Endothelial cell of umbilical vein (primary cell): ENCODE data around the gene RAI2. TPM values are rescaled to one million over a fixed set of nuclear protein-coding genes. Genes with fewer than 3 reads are reported as not detected.

Experiments
- BruUV-seq: library from RNA; stranded (reverse); fragments of 400-500 nt; replicated peaks from 2 replicates; lab custom pipeline; 2021; lab: Mats Ljungman, UMichigan
- CTCF ChIA-PET: fragments of 300-600, 350-600 bp; sonication (Branson Sonifier 250); formaldehyde crosslinking; loops from one replicate; lab custom pipeline; 2021; ENCODE audit warnings: antibody characterized with exemption, inconsistent platforms; lab: Charles Lee
- POLR2A ChIA-PET: fragments of 300-600, 350-600 bp; sonication (Branson Sonifier 250); formaldehyde crosslinking; loops from one replicate; lab custom pipeline; 2021; ENCODE audit warnings: antibody characterized with exemption, inconsistent platforms; lab: Charles Lee
- DNase-seq: peaks from one replicate; pipeline ENCODE4 v3.0.0-alpha.2; 2011; ENCODE audit warnings: low read depth, low spot score
- FAIRE-seq: peaks from 2 replicates; lab custom pipeline; 2011; peaks lifted over from hg19 to GRCh38; lab: Jason Lieb, UNC
- H2AFZ ChIP-seq: 2 replicates; pipeline ENCODE4 v1.6.0; 2012; ENCODE audit warnings: low read depth, low read length, control low read depth, inconsistent platforms
- H3K27ac ChIP-seq: 2 replicates; pipeline ENCODE4 v1.5.1; 2011; ENCODE audit warnings: low read depth, mild to moderate bottlenecking, control low read depth, low read length, moderate library complexity; ENCODE audit not compliant: insufficient read depth
- H3K27me3 ChIP-seq, 2 experiments: 2 replicates each; pipeline versions ENCODE4 v1.6.0 to v1.6.1; 2011; ENCODE audit warnings: low read length in 2 of 2, mixed read lengths in 1 of 2; ENCODE audit not compliant: control insufficient read depth in 2 of 2, insufficient read depth in 2 of 2
- H3K36me3 ChIP-seq, 2 experiments: 2 replicates in 1 of 2; 3 replicates in 1 of 2; pipeline ENCODE4 v1.5.1; 2011; ENCODE audit warnings: low read length in 2 of 2, mild to moderate bottlenecking in 1 of 2, moderate library complexity in 1 of 2; ENCODE audit not compliant: control insufficient read depth in 2 of 2, insufficient read depth in 2 of 2; ENCODE audit errors: extremely low read depth in 1 of 2
- H3K4me1 ChIP-seq: 3 replicates; pipeline ENCODE4 v1.5.1; 2011; ENCODE audit warnings: mild to moderate bottlenecking, low read length; ENCODE audit not compliant: control insufficient read depth, insufficient read depth; ENCODE audit errors: extremely low read depth
- H3K4me2 ChIP-seq: 2 replicates; pipeline ENCODE4 v1.6.1; 2011; ENCODE audit warnings: low read length, control low read depth, mixed read lengths; ENCODE audit not compliant: insufficient read depth
- H3K4me3 ChIP-seq, 3 experiments: fragments of 200-600 bp in 1 of 3; sonication (generic), shearing (Covaris generic) in 1 of 3; replicated peaks in 1 of 3; 2 replicates each; pipeline ENCODE4 v1.5.1; 2011 to 2016; ENCODE audit warnings: control low read depth in 3 of 3, low read length in 3 of 3, mild to moderate bottlenecking in 2 of 3, inconsistent platforms in 1 of 3, low read depth in 1 of 3, moderate library complexity in 1 of 3; ENCODE audit not compliant: insufficient read depth in 1 of 3
- H3K79me2 ChIP-seq: 2 replicates; pipeline ENCODE4 v1.6.0; 2012; ENCODE audit warnings: low read length, inconsistent platforms; ENCODE audit not compliant: control insufficient read depth, insufficient read depth
- H3K9ac ChIP-seq: replicated peaks from 2 replicates; pipeline ENCODE3; 2011; ENCODE audit warnings: low read length, control low read depth; ENCODE audit not compliant: insufficient read depth; ENCODE audit errors: extremely low read depth
- H3K9me1 ChIP-seq: replicated peaks from 3 replicates; pipeline ENCODE4 v1.6.0; 2011; ENCODE audit warnings: mild to moderate bottlenecking, low read length; ENCODE audit not compliant: control insufficient read depth, insufficient read depth; ENCODE audit errors: extremely low read depth
- H3K9me3 ChIP-seq: replicated peaks from 2 replicates; pipeline ENCODE4 v1.5.1; 2012; ENCODE audit warnings: low read length, inconsistent platforms; ENCODE audit not compliant: control insufficient read depth, insufficient read depth
- H4K20me1 ChIP-seq: replicated peaks from 2 replicates; pipeline ENCODE3; 2011; ENCODE audit warnings: mild to moderate bottlenecking, low read length; ENCODE audit not compliant: control insufficient read depth, insufficient read depth; ENCODE audit errors: extremely low read depth
- CTCF ChIP-seq, 2 donors: IDR thresholded peaks; 1 replicate in 1 of 2; 2 replicates in 1 of 2; pipeline ENCODE4 v1.5.1; 2011; ENCODE audit warnings: low read length in 2 of 2, mild to moderate bottlenecking in 2 of 2, moderate library complexity in 2 of 2, control low read depth in 1 of 2, inconsistent platforms in 1 of 2, low read depth in 1 of 2; ENCODE audit not compliant: insufficient read depth in 1 of 2; ENCODE audit errors: extremely low read depth in 1 of 2
- EZH2 ChIP-seq: IDR thresholded peaks from 2 replicates; pipeline ENCODE4 v1.6.1; 2012; ENCODE audit warnings: borderline replicate concordance, low read depth, mild to moderate bottlenecking, moderate library complexity, low read length, inconsistent platforms; ENCODE audit not compliant: severe bottlenecking
- FOS ChIP-seq: IDR thresholded peaks from 2 replicates; pipeline ENCODE4 v1.6.1; 2011; ENCODE audit warnings: mild to moderate bottlenecking, low read length, moderate library complexity, borderline replicate concordance; ENCODE audit not compliant: insufficient read depth
- MAX ChIP-seq: IDR thresholded peaks from 2 replicates; pipeline ENCODE4 v1.6.1; 2011; ENCODE audit not compliant: insufficient read depth, insufficient read length
- POLR2A ChIP-seq: IDR thresholded peaks from 2 replicates; pipeline ENCODE4 v1.6.1; 2012; ENCODE audit warnings: low read depth, mild to moderate bottlenecking, control low read depth, low read length
- dilution Hi-C: fragments of 300-500 bp; cut with MboI; formaldehyde crosslinking; loops from one replicate; pipeline ENCODE4 v1.15.0; 2019; ENCODE audit warnings: low sequenced_read_pairs; ENCODE audit not compliant: extremely low pct_ligation_motif_present
- intact Hi-C: fragments of 100-400 bp; cut with micrococcal nuclease; formaldehyde crosslinking; loops from one replicate; pipeline ENCODE4 v1.10.0; 2022
- polyA plus RNA-seq, 4 experiments: library from polyadenylated mRNA; depleted of rRNA in 3 of 4; stranded (reverse) in 3 of 4; unstranded in 1 of 4; fragments of >200 nt; gene quantifications; 2 replicates each; pipeline versions ENCODE4 v1.2.1 to v1.2.3, GENCODE V29; 2011 to 2012; ENCODE audit warnings: missing spikeins in 1 of 4
- total RNA-seq: library from RNA; stranded (reverse); gene quantifications from 2 replicates; pipeline ENCODE4 v1.2.3, GENCODE V29; 2021

Gene RAI2
- total and polyA plus RNA-seq, 2 donors (not counting 3 experiments of a cell fraction or from before 2014, with no cell fraction given) = 0.19 to 0.91 TPM

- no TSS peak for BruUV-seq
- Histone ChIP-seq H3K27ac (no peak overlapping the region), H3K9ac (no peak overlapping the region), H3K4me3 (no peak overlapping the region), H3K36me3 (no peaks in the 10 kb centered on the region), H3K4me2 (no peak overlapping the region), H2AFZ (no peak overlapping the region), H3K9me1 (no peaks in the 10 kb centered on the region), H3K27me3 (no peaks in the 10 kb centered on the region), H3K79me2 (no peaks in the 10 kb centered on the region), H4K20me1 (no peaks in the 10 kb centered on the region), H3K9me3 (no peaks in the 10 kb centered on the region), H3K4me1 (no peaks in the 10 kb centered on the region)
- dilution Hi-C loops = no loop called here
- ChIA-PET POLR2A (no interaction called here), CTCF (no interaction called here)
- TF ChIP-seq CTCF (IDR thresholded peaks at IDR 0.05; ENCODE audit: extremely low read depth in 1 of 2, insufficient read depth in 1 of 2, low read depth in 1 of 2, low read length in 2 of 2) = no peak
- TF ChIP-seq FOS = no peak
- TF ChIP-seq EZH2 = no peak
- TF ChIP-seq MAX = no peak
- no peak for FAIRE-seq
- intact Hi-C loops = no loop called here
- no peak for DNase-seq
These were observed 46.5 kb downstream of the RAI2 start for GRCh38 chrX:17814557-17814956.

GRCh38 chrX:17814059-17814458 is 47.0 kb downstream of the RAI2 start:
- Histone ChIP-seq H3K79me2 (no peaks in the 10 kb centered on the region), H3K9me1 (no peaks in the 10 kb centered on the region)
- intact Hi-C loops = no loop called here

More at GRCh38 chrX:17814059-17814458, 47.0 kb downstream of the RAI2 start:
- H3K27ac ChIP-seq = no peak overlapping the region
- no peak overlapping the region for H3K4me3 ChIP-seq
- no peaks in the 10 kb centered on the region for H3K36me3 ChIP-seq
- H2AFZ ChIP-seq = no peak overlapping the region
- ChIA-PET POLR2A (no interaction called here), CTCF (no interaction called here)
- H3K4me2 ChIP-seq = no peak overlapping the region
- H3K4me1 ChIP-seq = no peaks in the 10 kb centered on the region
- DNase-seq = no peak
- TF ChIP-seq FOS (no peak), POLR2A (no peak)
- no peaks in the 10 kb centered on the region for H3K27me3 ChIP-seq
- H4K20me1 ChIP-seq = no peaks in the 10 kb centered on the region
- no TSS peak for BruUV-seq
- FAIRE-seq = no peak
- H3K9me3 ChIP-seq = no peaks in the 10 kb centered on the region
- dilution Hi-C loops = no loop called here
- no peak overlapping the region for H3K9ac ChIP-seq
